Mesothelial cell of epicardium (in vitro differentiated cells): ENCODE results near the gene USH2A. TPM values are rescaled to one million over a fixed set of nuclear protein-coding genes. Genes with fewer than 3 reads are reported as not detected.

ENCODE experiments used
- DNase-seq, 2 experiments: peaks; one replicate each; pipeline ENCODE4 v3.0.0; 2021; ENCODE audit warnings: low spot score in 2 of 2; ENCODE audit not compliant: unreplicated experiment in 2 of 2
- H3K27ac Mint-ChIP-seq: 2 replicates; pipeline ENCODE4 v1.8.0; 2021; ENCODE audit warnings: mixed read lengths
- H3K27me3 Mint-ChIP-seq: 2 replicates; pipeline ENCODE4 v1.8.0; 2021; ENCODE audit warnings: low read depth, mixed read lengths
- H3K36me3 Mint-ChIP-seq: 2 replicates; pipeline ENCODE4 v1.8.0; 2021; ENCODE audit warnings: mixed read lengths
- H3K4me1 Mint-ChIP-seq: 2 replicates; pipeline ENCODE4 v1.8.0; 2021; ENCODE audit warnings: mixed read lengths
- H3K4me3 Mint-ChIP-seq: 2 replicates; pipeline ENCODE4 v1.8.0; 2021; ENCODE audit warnings: mild to moderate bottlenecking, moderate library complexity, mixed read lengths
- H3K9me3 Mint-ChIP-seq: 2 replicates; pipeline ENCODE4 v1.8.0; 2021; ENCODE audit warnings: mixed read lengths
- total RNA-seq: library from RNA; stranded (reverse); gene quantifications from 3 replicates; pipeline ENCODE4 v1.2.1, GENCODE V29; 2021
- TF ChIP-seq, protein P1 (sequence below): fragments of 200-600 bp; sonication (generic); IDR thresholded peaks from one replicate; pipeline ENCODE4 v1.5.0; 2021; ENCODE audit warnings: antibody characterized with exemption; ENCODE audit not compliant: unreplicated experiment

Gene USH2A
- total RNA-seq, 1 donor from 2014 or later: 0.02 TPM

- Mint-ChIP-seq H3K27me3 (peaks cover 2% of the 10 kb centered on the region), H3K27ac (no peak overlapping the region), H3K4me1 (no peaks in the 10 kb centered on the region), H3K36me3 (no peaks in the 10 kb centered on the region), H3K4me3 (no peak overlapping the region), H3K9me3 (peaks cover 9% of the 10 kb centered on the region)
- TF ChIP-seq, protein P1, sequence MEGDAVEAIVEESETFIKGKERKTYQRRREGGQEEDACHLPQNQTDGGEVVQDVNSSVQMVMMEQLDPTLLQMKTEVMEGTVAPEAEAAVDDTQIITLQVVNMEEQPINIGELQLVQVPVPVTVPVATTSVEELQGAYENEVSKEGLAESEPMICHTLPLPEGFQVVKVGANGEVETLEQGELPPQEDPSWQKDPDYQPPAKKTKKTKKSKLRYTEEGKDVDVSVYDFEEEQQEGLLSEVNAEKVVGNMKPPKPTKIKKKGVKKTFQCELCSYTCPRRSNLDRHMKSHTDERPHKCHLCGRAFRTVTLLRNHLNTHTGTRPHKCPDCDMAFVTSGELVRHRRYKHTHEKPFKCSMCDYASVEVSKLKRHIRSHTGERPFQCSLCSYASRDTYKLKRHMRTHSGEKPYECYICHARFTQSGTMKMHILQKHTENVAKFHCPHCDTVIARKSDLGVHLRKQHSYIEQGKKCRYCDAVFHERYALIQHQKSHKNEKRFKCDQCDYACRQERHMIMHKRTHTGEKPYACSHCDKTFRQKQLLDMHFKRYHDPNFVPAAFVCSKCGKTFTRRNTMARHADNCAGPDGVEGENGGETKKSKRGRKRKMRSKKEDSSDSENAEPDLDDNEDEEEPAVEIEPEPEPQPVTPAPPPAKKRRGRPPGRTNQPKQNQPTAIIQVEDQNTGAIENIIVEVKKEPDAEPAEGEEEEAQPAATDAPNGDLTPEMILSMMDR: no peak
- no peak for DNase-seq
Observed at GRCh38 chr1:216119600-216119999, 303.6 kb downstream of the USH2A start.

DNA sequence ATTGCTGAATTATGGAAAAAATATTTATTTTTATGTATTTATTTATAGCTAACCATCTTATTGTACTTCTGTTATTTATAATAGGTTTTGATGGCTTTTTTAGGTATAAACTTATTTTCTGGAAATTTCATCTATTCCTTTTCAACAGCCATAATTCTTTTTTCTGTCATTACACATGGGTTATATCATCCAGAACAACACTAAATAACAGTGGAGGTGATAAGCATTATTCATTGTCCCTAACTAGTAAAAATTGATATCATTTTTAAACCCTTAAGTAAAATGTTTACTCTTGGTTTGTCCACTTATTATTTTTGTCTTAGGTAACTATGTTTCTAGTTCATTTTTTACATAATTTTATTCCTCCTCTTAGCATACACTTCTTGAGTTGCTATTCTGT lies 309.1 kb downstream of the USH2A start:
- no peak for DNase-seq
- H3K9me3 Mint-ChIP-seq: no peaks in the 10 kb centered on the region
- H3K27me3 Mint-ChIP-seq: peaks cover 2% of the 10 kb centered on the region
- no peaks in the 10 kb centered on the region for H3K36me3 Mint-ChIP-seq
- no peak overlapping the region for H3K4me3 Mint-ChIP-seq
- H3K4me1 Mint-ChIP-seq: peaks cover 2% of the 10 kb centered on the region
- no peak overlapping the region for H3K27ac Mint-ChIP-seq
- TF ChIP-seq, protein P1: no peak

DNA sequence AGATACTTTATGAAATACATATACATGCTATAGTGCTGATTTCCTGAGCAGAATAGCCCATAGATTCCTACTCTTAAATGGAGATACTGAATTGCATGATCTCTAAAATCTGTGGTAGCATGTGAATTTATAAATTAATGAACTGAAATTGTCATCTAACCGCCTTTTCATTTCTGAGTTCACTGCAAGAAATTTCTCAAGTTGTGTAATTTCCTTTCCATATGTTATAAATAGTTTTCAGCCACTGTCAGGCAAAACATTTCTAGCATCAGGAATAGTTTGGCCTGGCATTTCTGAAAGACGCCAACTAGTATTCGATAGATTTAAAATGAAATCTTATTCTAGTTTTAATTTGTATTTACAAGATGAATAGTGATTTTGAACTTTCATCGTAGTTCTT lies 310.1 kb downstream of the USH2A start:
- no peak for DNase-seq
- no peaks in the 10 kb centered on the region for H3K27me3 Mint-ChIP-seq
- no peak overlapping the region for H3K4me3 Mint-ChIP-seq
- H3K27ac Mint-ChIP-seq: no peak overlapping the region
- H3K36me3 Mint-ChIP-seq: no peaks in the 10 kb centered on the region
- TF ChIP-seq, protein P1: no peak
- H3K9me3 Mint-ChIP-seq: no peaks in the 10 kb centered on the region
- peaks cover 2% of the 10 kb centered on the region for H3K4me1 Mint-ChIP-seq

DNA sequence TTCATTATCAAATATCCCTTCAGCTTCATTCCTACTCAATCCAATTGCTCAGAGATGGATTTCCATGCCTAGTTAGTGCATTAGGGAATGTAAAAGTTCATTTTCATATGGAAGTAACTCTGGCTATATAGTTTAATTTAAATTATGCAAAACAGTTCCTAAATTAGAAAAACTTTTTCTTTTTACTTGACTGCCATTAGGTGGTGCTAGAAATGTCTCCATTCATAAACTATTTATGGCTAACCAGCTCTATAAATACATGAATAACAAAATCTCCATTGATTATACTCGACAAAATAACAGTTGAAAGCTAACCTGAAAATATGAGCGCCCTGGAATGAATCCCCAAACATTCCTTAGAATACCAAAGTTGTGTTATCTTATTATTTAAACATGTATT lies 311.4 kb downstream of the USH2A start:
- DNase-seq: no peak
- H3K27ac Mint-ChIP-seq: no peak overlapping the region
- H3K4me3 Mint-ChIP-seq: no peak overlapping the region
- H3K9me3 Mint-ChIP-seq: no peaks in the 10 kb centered on the region
- H3K36me3 Mint-ChIP-seq: no peaks in the 10 kb centered on the region
- TF ChIP-seq, protein P1: no peak
- peaks cover 2% of the 10 kb centered on the region for H3K4me1 Mint-ChIP-seq
- H3K27me3 Mint-ChIP-seq: no peaks in the 10 kb centered on the region

DNA sequence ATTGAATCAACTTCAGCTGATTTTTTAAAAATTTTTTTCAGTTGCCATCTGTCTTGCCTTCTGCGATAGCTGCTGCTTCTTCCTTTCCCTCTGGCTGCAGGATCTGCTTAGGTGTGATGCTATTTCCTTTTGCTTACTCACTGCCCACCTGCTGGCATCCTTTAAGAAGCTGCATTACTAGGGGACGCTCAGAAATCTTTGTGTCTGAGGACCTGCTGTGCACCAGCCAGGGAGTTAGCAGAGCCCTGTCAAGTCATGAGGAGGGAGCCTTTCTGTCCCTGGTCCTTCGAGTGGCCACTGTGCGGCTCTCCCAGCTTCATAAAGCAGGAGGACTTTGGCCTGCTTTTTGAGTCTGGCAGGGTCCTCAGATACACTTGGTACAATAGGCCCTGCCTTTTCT lies 327.8 kb downstream of the USH2A start:
- H3K27ac Mint-ChIP-seq: no peak overlapping the region
- no peak overlapping the region for H3K4me3 Mint-ChIP-seq
- no peaks in the 10 kb centered on the region for H3K4me1 Mint-ChIP-seq
- H3K36me3 Mint-ChIP-seq: no peaks in the 10 kb centered on the region
- DNase-seq: no peak
- H3K9me3 Mint-ChIP-seq: no peaks in the 10 kb centered on the region
- peaks cover 7% of the 10 kb centered on the region for H3K27me3 Mint-ChIP-seq
- TF ChIP-seq, protein P1: no peak

DNA sequence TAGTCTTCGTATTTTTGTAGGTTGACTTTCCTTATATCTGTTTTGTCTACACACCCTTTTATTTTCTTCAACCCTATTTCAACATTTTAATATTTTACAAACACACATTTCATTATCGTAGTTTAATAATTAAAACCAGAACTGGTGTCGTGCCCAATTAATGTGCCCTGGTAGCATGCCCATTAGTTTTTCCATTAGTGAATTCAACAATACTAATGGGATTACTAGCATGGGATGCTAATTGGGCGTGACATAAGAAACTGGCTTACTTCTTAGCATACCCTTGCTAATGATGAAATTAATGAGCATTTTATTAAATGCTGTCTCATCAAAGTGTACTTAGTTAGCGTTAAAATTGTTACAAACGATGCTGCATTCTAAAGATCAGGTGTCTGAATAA lies 332.7 kb downstream of the USH2A start:
- Mint-ChIP-seq H3K4me1 (no peaks in the 10 kb centered on the region), H3K27me3 (no peaks in the 10 kb centered on the region), H3K4me3 (no peak overlapping the region), H3K36me3 (no peaks in the 10 kb centered on the region), H3K27ac (no peak overlapping the region), H3K9me3 (no peaks in the 10 kb centered on the region)
- DNase-seq: no peak
- TF ChIP-seq, protein P1: no peak
